A673 (cell line): ENCODE measurements around the gene SOX15. TPM values are rescaled to one million over a fixed set of nuclear protein-coding genes. Genes with fewer than 3 reads are reported as not detected.

Experiments used
- BruUV-seq: library from RNA; stranded (reverse); fragments of 400-500 nt; replicated peaks from 2 replicates; lab custom pipeline; 2021; lab: Mats Ljungman, UMichigan
- CTCF ChIA-PET: fragments of 300-600 bp; sonication (Branson Sonifier 250); formaldehyde crosslinking; loops from one replicate; lab custom pipeline; 2022; ENCODE audit warnings: antibody characterized with exemption; lab: Charles Lee
- POLR2A ChIA-PET: fragments of 300-600 bp; sonication (Branson Sonifier 250); formaldehyde crosslinking; loops from one replicate; lab custom pipeline; 2022; ENCODE audit warnings: antibody characterized with exemption; ENCODE audit not compliant: low non-redundant PET; lab: Charles Lee
- DNase-seq: peaks from one replicate; pipeline ENCODE4 v3.0.0-alpha.2; 2015; ENCODE audit warnings: low spot score
- H3K27ac ChIP-seq: fragments of 200-600 bp; sonication (generic); 2 replicates; pipeline ENCODE4 v1.5.1; 2016; ENCODE audit warnings: mixed run types, low read depth, mild to moderate bottlenecking, mixed read lengths, antibody characterized with exemption, low read length; ENCODE audit not compliant: poor library complexity, severe bottlenecking
- H3K27me3 ChIP-seq: fragments of 200-600 bp; sonication (generic); replicated peaks from 2 replicates; pipeline ENCODE4 v1.6.1; 2017; ENCODE audit warnings: mixed run types, low read depth, mild to moderate bottlenecking, mixed read lengths, antibody characterized with exemption, low read length; ENCODE audit not compliant: insufficient read depth, poor library complexity
- H3K36me3 ChIP-seq: fragments of 200-600 bp; sonication (generic); 2 replicates; pipeline ENCODE4 v1.6.1; 2016; ENCODE audit warnings: mixed run types, mild to moderate bottlenecking, mixed read lengths, antibody characterized with exemption, low read length; ENCODE audit not compliant: insufficient read depth, poor library complexity, severe bottlenecking
- H3K4me1 ChIP-seq: fragments of 200-600 bp; sonication (generic); 2 replicates; pipeline ENCODE4 v1.6.1; 2017; ENCODE audit warnings: mixed run types, mild to moderate bottlenecking, mixed read lengths, antibody characterized with exemption, low read length; ENCODE audit not compliant: insufficient read depth, poor library complexity, severe bottlenecking
- H3K4me3 ChIP-seq: fragments of 200-600 bp; sonication (generic); 2 replicates; pipeline ENCODE4 v1.5.1; 2016; ENCODE audit warnings: low read depth, mixed run types, mild to moderate bottlenecking, mixed read lengths, low read length; ENCODE audit not compliant: poor library complexity, severe bottlenecking
- H3K9me3 ChIP-seq: fragments of 200-600 bp; sonication (generic); 2 replicates; pipeline ENCODE4 v1.6.1; 2016; ENCODE audit warnings: mixed run types, low read depth, mild to moderate bottlenecking, mixed read lengths, antibody characterized with exemption, low read length; ENCODE audit not compliant: poor library complexity, severe bottlenecking
- CTCF ChIP-seq: fragments of 300-800, 200-600 bp; sonication (generic); conservative IDR thresholded peaks from 2 replicates; pipeline ENCODE4 v1.5.1; 2017; ENCODE audit warnings: low read depth, mild to moderate bottlenecking, antibody characterized with exemption, low read length, moderate library complexity, mixed read lengths
- EZH2 ChIP-seq: fragments of 200-600 bp; sonication (generic); IDR thresholded peaks from 2 replicates; pipeline ENCODE4 v1.6.1; 2017; ENCODE audit warnings: borderline replicate concordance, low read depth, mild to moderate bottlenecking, mixed read lengths, antibody characterized with exemption, low read length; ENCODE audit not compliant: poor library complexity, severe bottlenecking
- intact Hi-C: fragments of 100-400 bp; cut with micrococcal nuclease; formaldehyde crosslinking; loops from one replicate; pipeline ENCODE4 v1.10.0; 2022; ENCODE audit not compliant: unreplicated experiment
- total RNA-seq: library from RNA; stranded (reverse); gene quantifications from 2 replicates; pipeline ENCODE4 v1.2.3, GENCODE V29; 2021

SOX15 gene
- total RNA-seq, 1 experiment from 2014 or later, result 1.3 TPM

GRCh38 chr17:7629939-7630571 lies 40.2 kb upstream of the SOX15 start, which contains the start of gene SHBG:
SHBG (plus strand) TSS chr17:7630135; CDS start chr17:7630173, 38 bp downstream.
- no TSS peak for BruUV-seq
- Histone ChIP-seq H3K36me3 (no peaks in the 10 kb centered on the region), H3K27ac (no peak within 1 kb of the TSS), H3K9me3 (no peaks in the 10 kb centered on the region), H3K4me1 (no peaks in the 10 kb centered on the region), H3K27me3 (no peaks in the 10 kb centered on the region), H3K4me3 (no peak within 1 kb of the TSS)
- DNase-seq, result no peak
- ChIA-PET POLR2A (no interaction called here), CTCF (no interaction called here)
- intact Hi-C loops, result loop anchor here (5.0 kb wide), 1 partner anchor 57 kb away; the partner anchor contains the start of genes TP53 and WRAP53
- TF ChIP-seq CTCF, result no peak

GRCh38 chr17:7627250-7628121 lies 37.6 kb upstream of the SOX15 start, which contains the start of gene SAT2:
SAT2 (minus strand) TSS chr17:7627821; CDS start chr17:7627635, 186 bp downstream.
- Histone ChIP-seq H3K36me3 (no peaks in the 10 kb centered on the region), H3K27me3 (no peaks in the 10 kb centered on the region), H3K4me3 (peak within 1 kb of the TSS; percentile 94), H3K4me1 (no peaks in the 10 kb centered on the region), H3K27ac (peak within 1 kb of the TSS; percentile 95), H3K9me3 (no peaks in the 10 kb centered on the region)
- no TSS peak for BruUV-seq
- intact Hi-C loops, result loop anchor here (5.0 kb wide), 1 partner anchor 60 kb away; the partner anchor contains the start of genes TP53 and WRAP53
- TF ChIP-seq EZH2 (no peak), CTCF (no peak)
- ChIA-PET POLR2A (interaction anchor here (0.5 to 0.7 kb wide), 3 partner anchors 23 to 298 kb away, joined by 3 to 5 read pairs (median 5); no protein-coding TSS in a partner anchor), CTCF (interaction anchor here (0.7 kb wide), 1 partner anchor 12 kb away, joined by 5 read pairs; no protein-coding TSS in a partner anchor)
- DNase-seq, result peak; percentile 97

- no TSS peak for BruUV-seq
- H3K27me3 ChIP-seq, result no peaks in the 10 kb centered on the region
- intact Hi-C loops, result loop anchor here (5.0 kb wide), 1 partner anchor 60 kb away; the partner anchor contains the start of genes TP53 and WRAP53
These were observed 37.0 kb upstream of the SOX15 start for GRCh38 chr17:7626956-7627249.

More at GRCh38 chr17:7626956-7627249, 37.0 kb upstream of the SOX15 start:
- CTCF ChIA-PET, result no interaction called here
- TF ChIP-seq EZH2 (no peak), CTCF (no peak)
- H3K4me3 ChIP-seq, result peak overlapping the region; percentile 94
- no peaks in the 10 kb centered on the region for H3K36me3 ChIP-seq
- POLR2A ChIA-PET, result interaction anchor here (0.7 kb wide), 1 partner anchor 297 kb away, joined by 3 read pairs; no protein-coding TSS in a partner anchor
- H3K9me3 ChIP-seq, result no peaks in the 10 kb centered on the region
- peak overlapping the region; percentile 95 for H3K27ac ChIP-seq
- no peaks in the 10 kb centered on the region for H3K4me1 ChIP-seq
- no peak for DNase-seq
